SK-N-SH (cell line): ENCODE measurements around the gene ABCG1. TPM values are rescaled to one million over a fixed set of nuclear protein-coding genes. Genes with fewer than 3 reads are reported as not detected.

Experiments used
- CTCF ChIA-PET: fragments of 300-600, 350-600 bp; formaldehyde crosslinking; extraction: SDS; loops from one replicate; lab custom pipeline; 2021; lab: Yijun Ruan, JAX
- POLR2A ChIA-PET: fragments of 350-600 bp; sonication (Branson Sonifier 250); formaldehyde crosslinking; extraction: SDS; loops from one replicate; lab custom pipeline; 2020; ENCODE audit warnings: antibody characterized with exemption, inconsistent platforms; lab: Yijun Ruan, JAX
- DNase-seq: peaks from one replicate; pipeline ENCODE4 v3.0.0; 2012
- H2AFZ ChIP-seq: fragments of 200-600 bp; sonication (generic); 2 replicates; pipeline ENCODE4 v1.8.1; 2016; ENCODE audit warnings: antibody characterized with exemption, mild to moderate bottlenecking, low read depth
- H3F3A ChIP-seq: fragments of 200-600 bp; sonication (generic); replicated peaks from 2 replicates; pipeline ENCODE3; 2016; ENCODE audit warnings: antibody characterized with exemption, mild to moderate bottlenecking; ENCODE audit not compliant: insufficient read depth
- H3K27ac ChIP-seq, 2 experiments: fragments of 200-500 bp in 1 of 2; fragments of 200-600 bp in 1 of 2; sonication (Bioruptor generic) in 1 of 2; sonication (generic), shearing (Covaris generic) in 1 of 2; 2 replicates each; pipeline versions ENCODE4 v1.5.1 to v1.6.1; 2014 to 2016; ENCODE audit warnings: low read depth in 2 of 2, inconsistent platforms in 1 of 2, low read length in 1 of 2, mild to moderate bottlenecking in 1 of 2, mixed read lengths in 1 of 2
- H3K27me3 ChIP-seq: fragments of 200-600 bp; sonication (generic), shearing (Covaris generic); 2 replicates; pipeline ENCODE4 v1.6.1; 2016; ENCODE audit warnings: mixed run types; ENCODE audit not compliant: insufficient read depth
- H3K36me3 ChIP-seq, 2 experiments: fragments of 200-500 bp in 1 of 2; fragments of 200-600 bp in 1 of 2; sonication (Bioruptor generic) in 1 of 2; sonication (generic) in 1 of 2; replicated peaks in 1 of 2; 2 replicates each; pipeline versions ENCODE3 to v1.5.1; 2014 to 2016; ENCODE audit warnings: low read length in 1 of 2, mild to moderate bottlenecking in 1 of 2; ENCODE audit not compliant: insufficient read depth in 2 of 2, control insufficient read depth in 1 of 2
- H3K4me1 ChIP-seq, 2 experiments: fragments of 200-500 bp in 1 of 2; fragments of 200-600 bp in 1 of 2; sonication (Bioruptor generic) in 1 of 2; sonication (generic), shearing (Covaris generic) in 1 of 2; 2 replicates each; pipeline versions ENCODE4 v1.5.1 to v1.6.1; 2014 to 2016; ENCODE audit warnings: low read depth in 1 of 2, low read length in 1 of 2, mixed run types in 1 of 2; ENCODE audit not compliant: insufficient read depth in 2 of 2, control insufficient read depth in 1 of 2
- H3K4me2 ChIP-seq: fragments of 200-600 bp; sonication (generic), shearing (Covaris generic); 2 replicates; pipeline ENCODE4 v1.6.1; 2017; ENCODE audit warnings: mixed run types
- H3K4me3 ChIP-seq, 2 experiments: fragments of 200-500 bp in 1 of 2; fragments of 200-600 bp in 1 of 2; sonication (Bioruptor generic) in 1 of 2; sonication (generic), shearing (Covaris generic) in 1 of 2; 2 replicates each; pipeline versions ENCODE4 v1.5.1 to v1.8.1; 2014 to 2016; ENCODE audit warnings: low read depth in 2 of 2, inconsistent platforms in 1 of 2, low read length in 1 of 2, mild to moderate bottlenecking in 1 of 2, mixed read lengths in 1 of 2, moderate library complexity in 1 of 2
- H3K79me2 ChIP-seq: fragments of 200-600 bp; sonication (generic); 2 replicates; pipeline ENCODE4 v1.8.1; 2017; ENCODE audit warnings: mild to moderate bottlenecking; ENCODE audit not compliant: insufficient read depth
- H3K9ac ChIP-seq: fragments of 200-600 bp; sonication (generic); 2 replicates; pipeline ENCODE4 v1.6.1; 2017; ENCODE audit warnings: mixed run types
- H3K9me2 ChIP-seq: fragments of 200-600 bp; sonication (generic); 2 replicates; pipeline ENCODE4 v1.6.1; 2017; ENCODE audit warnings: mixed run types
- H3K9me3 ChIP-seq: fragments of 200-600 bp; sonication (generic); 2 replicates; pipeline ENCODE4 v1.6.1; 2017; ENCODE audit warnings: mixed run types, mild to moderate bottlenecking, moderate library complexity
- H4K20me1 ChIP-seq: fragments of 200-600 bp; sonication (generic); 2 replicates; pipeline ENCODE4 v1.6.1; 2017; ENCODE audit warnings: mild to moderate bottlenecking, mixed run types; ENCODE audit not compliant: insufficient read depth
- CHD2 ChIP-seq: fragments of 150-350 bp; IDR thresholded peaks from 2 replicates; pipeline ENCODE4 v1.6.1; 2018; ENCODE audit warnings: low read length; ENCODE audit not compliant: partially characterized antibody
- EP300 ChIP-seq, 2 experiments: IDR thresholded peaks; 2 replicates each; pipeline versions ENCODE4 v1.4.0 to v1.6.1; 2012; ENCODE audit warnings: borderline replicate concordance in 1 of 2, low read depth in 1 of 2, low read length in 1 of 2
- FOSL2 ChIP-seq: IDR thresholded peaks from 2 replicates; pipeline ENCODE4 v1.4.0; 2012; ENCODE audit warnings: low read depth, mild to moderate bottlenecking, moderate library complexity, borderline replicate concordance
- GATA2 ChIP-seq: sonication (generic); formaldehyde crosslinking; IDR thresholded peaks from 2 replicates; pipeline ENCODE4 v1.5.0; 2020; ENCODE audit warnings: mild to moderate bottlenecking, missing genetic modification reagents
- IRF3 ChIP-seq: fragments of 150-350 bp; IDR thresholded peaks from 2 replicates; pipeline ENCODE4 v1.6.1; 2016; ENCODE audit warnings: mild to moderate bottlenecking, low read depth, low read length
- JUND ChIP-seq: IDR thresholded peaks from 2 replicates; pipeline ENCODE4 v1.4.0; 2012
- MAX ChIP-seq: IDR thresholded peaks from 2 replicates; pipeline ENCODE4 v1.4.0; 2012; ENCODE audit warnings: low read depth
- MEF2A ChIP-seq: IDR thresholded peaks from 2 replicates; pipeline ENCODE4 v1.4.0; 2012; ENCODE audit warnings: low read depth, borderline replicate concordance
- RCOR1 ChIP-seq: fragments of 150-350 bp; IDR thresholded peaks from 2 replicates; pipeline ENCODE4 v1.6.1; 2017; ENCODE audit warnings: antibody characterized with exemption, low read length
- TEAD4 ChIP-seq: IDR thresholded peaks from 2 replicates; pipeline ENCODE4 v1.4.0; 2012; ENCODE audit warnings: mild to moderate bottlenecking, borderline replicate concordance; ENCODE audit not compliant: insufficient read depth
- WGBS: methylation state at CpG from one replicate; pipeline ENCODE4 v1.1.6; 2017; ENCODE audit warnings: low lambda C conversion rate; 5-methylcytosine and 5-hydroxymethylcytosine counted together
- polyA plus RNA-seq, 3 experiments: library from polyadenylated mRNA; depleted of rRNA; stranded (reverse); fragments of >200 nt; gene quantifications; 2 replicates each; pipeline ENCODE4 v1.2.3, GENCODE V29; 2012

Gene ABCG1
- polyA plus RNA-seq, 1 of the 3 experiments (the other 2 are of a cell fraction): 0.07 TPM

DNA sequence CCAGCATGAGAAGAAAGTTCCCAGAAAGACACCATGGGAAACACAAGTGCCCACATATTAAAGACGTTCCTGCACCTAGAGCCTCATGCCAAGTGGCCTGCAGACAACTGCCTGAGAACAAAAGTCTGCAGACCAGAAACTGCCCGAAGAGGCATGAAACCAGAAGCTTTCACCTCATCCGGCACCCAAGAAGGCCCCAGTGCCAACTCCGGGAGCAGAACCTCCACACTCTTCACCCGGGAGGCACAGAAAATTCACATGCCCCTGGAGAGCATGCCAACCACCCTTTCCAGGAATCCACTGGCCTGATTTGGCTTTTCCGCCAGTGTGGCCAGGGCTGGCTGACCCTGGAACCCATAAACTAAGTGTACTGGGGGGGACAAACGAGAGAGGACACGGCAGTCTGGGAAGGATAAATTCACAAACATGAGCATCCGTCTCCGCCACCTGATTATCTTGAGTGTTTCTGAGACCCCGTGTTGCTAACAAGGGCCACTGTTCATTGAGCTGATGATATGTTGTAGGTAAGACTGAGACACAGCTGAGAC lies 125.1 kb downstream of the ABCG1 start:
- no peaks in the 10 kb centered on the region for H3F3A ChIP-seq
- no peak overlapping the region for H3K4me3 ChIP-seq
- H3K27ac ChIP-seq: no peak overlapping the region
- ChIA-PET CTCF (no interaction called here), POLR2A (no interaction called here)
- H3K4me1 ChIP-seq: no peaks in the 10 kb centered on the region
- H4K20me1 ChIP-seq: no peaks in the 10 kb centered on the region
- TF ChIP-seq TEAD4 (no peak), EP300 (IDR thresholded peaks at IDR 0.05; ENCODE audit: borderline replicate concordance in 1 of 2, low read depth in 1 of 2, low read length in 1 of 2) (no peak), IRF3 (no peak), MEF2A (no peak), JUND (no peak), MAX (no peak)
- no peaks in the 10 kb centered on the region for H3K79me2 ChIP-seq
- H3K36me3 ChIP-seq: no peaks in the 10 kb centered on the region
- DNase-seq: no peak
- no peaks in the 10 kb centered on the region for H3K27me3 ChIP-seq
- no peaks in the 10 kb centered on the region for H3K9me2 ChIP-seq
- H3K9ac ChIP-seq: no peak overlapping the region
- H2AFZ ChIP-seq: no peak overlapping the region
- no peaks in the 10 kb centered on the region for H3K9me3 ChIP-seq
- WGBS: 66% methylated on average over 11 of the region's 11 CpGs
- no peak overlapping the region for H3K4me2 ChIP-seq

GRCh38 chr21:42344631-42345030 lies 125.7 kb downstream of the ABCG1 start:
- no peaks in the 10 kb centered on the region for H4K20me1 ChIP-seq
- no peak for DNase-seq
- CTCF ChIA-PET: no interaction called here
- no peak overlapping the region for H2AFZ ChIP-seq
- H3K9me3 ChIP-seq: no peaks in the 10 kb centered on the region
- WGBS: 32% methylated on average over 4 of the region's 4 CpGs
- no peak overlapping the region for H3K9ac ChIP-seq
- H3K27me3 ChIP-seq: no peaks in the 10 kb centered on the region
- no peaks in the 10 kb centered on the region for H3K36me3 ChIP-seq
- no peaks in the 10 kb centered on the region for H3K4me1 ChIP-seq
- POLR2A ChIA-PET: no interaction called here
- no peaks in the 10 kb centered on the region for H3F3A ChIP-seq
- no peak overlapping the region for H3K4me3 ChIP-seq
- H3K9me2 ChIP-seq: no peaks in the 10 kb centered on the region
- H3K4me2 ChIP-seq: no peak overlapping the region
- H3K27ac ChIP-seq: no peak overlapping the region
- H3K79me2 ChIP-seq: no peaks in the 10 kb centered on the region
- TF ChIP-seq RCOR1 (no peak), FOSL2 (no peak), CHD2 (no peak), IRF3 (no peak), GATA2 (CRISPR knock-in tag) (no peak)
